ENCODE measurements around the gene EFNA1. TPM values are rescaled to one million over a fixed set of nuclear protein-coding genes. Genes with fewer than 3 reads are reported as not detected.

The EFNA1 gene
- total and polyA plus RNA-seq, 4 donors: 58.6 to 236 (median 179) TPM

- Histone ChIP-seq H3K4me3 (ENCODE audit: low read depth in 1 of 3, low read length in 3 of 3) (no peak overlapping the region), H3K4me1 (ENCODE audit: control insufficient read depth in 4 of 4, insufficient read depth in 4 of 4, low read length in 3 of 4) (peaks cover 2 to 16% (median 6%) of the 10 kb centered on the region in 4 donors), H3K9ac (ENCODE audit: low read depth in 1 of 2, low read length in 2 of 2) (no peak overlapping the region), H3K36me3 (ENCODE audit: control insufficient read depth in 4 of 4, insufficient read depth in 3 of 4, low read depth in 1 of 4, low read length in 3 of 4) (no peaks in the 10 kb centered on the region), H3K27me3 (ENCODE audit: control insufficient read depth in 4 of 4, insufficient read depth in 4 of 4, low read length in 3 of 4) (no peaks in the 10 kb centered on the region), H3K9me3 (ENCODE audit: control insufficient read depth in 4 of 4, low read length in 3 of 4) (no peaks in the 10 kb centered on the region), H3K27ac (ENCODE audit: low read depth in 1 of 2, low read length in 2 of 2) (no peak overlapping the region)
- TF ChIP-seq GABPA (IDR thresholded peaks at IDR 0.05 in 1 of 2, conservative IDR thresholded peaks at IDR 0.05 in 1 of 2): no peak
- TF ChIP-seq, protein P1, sequence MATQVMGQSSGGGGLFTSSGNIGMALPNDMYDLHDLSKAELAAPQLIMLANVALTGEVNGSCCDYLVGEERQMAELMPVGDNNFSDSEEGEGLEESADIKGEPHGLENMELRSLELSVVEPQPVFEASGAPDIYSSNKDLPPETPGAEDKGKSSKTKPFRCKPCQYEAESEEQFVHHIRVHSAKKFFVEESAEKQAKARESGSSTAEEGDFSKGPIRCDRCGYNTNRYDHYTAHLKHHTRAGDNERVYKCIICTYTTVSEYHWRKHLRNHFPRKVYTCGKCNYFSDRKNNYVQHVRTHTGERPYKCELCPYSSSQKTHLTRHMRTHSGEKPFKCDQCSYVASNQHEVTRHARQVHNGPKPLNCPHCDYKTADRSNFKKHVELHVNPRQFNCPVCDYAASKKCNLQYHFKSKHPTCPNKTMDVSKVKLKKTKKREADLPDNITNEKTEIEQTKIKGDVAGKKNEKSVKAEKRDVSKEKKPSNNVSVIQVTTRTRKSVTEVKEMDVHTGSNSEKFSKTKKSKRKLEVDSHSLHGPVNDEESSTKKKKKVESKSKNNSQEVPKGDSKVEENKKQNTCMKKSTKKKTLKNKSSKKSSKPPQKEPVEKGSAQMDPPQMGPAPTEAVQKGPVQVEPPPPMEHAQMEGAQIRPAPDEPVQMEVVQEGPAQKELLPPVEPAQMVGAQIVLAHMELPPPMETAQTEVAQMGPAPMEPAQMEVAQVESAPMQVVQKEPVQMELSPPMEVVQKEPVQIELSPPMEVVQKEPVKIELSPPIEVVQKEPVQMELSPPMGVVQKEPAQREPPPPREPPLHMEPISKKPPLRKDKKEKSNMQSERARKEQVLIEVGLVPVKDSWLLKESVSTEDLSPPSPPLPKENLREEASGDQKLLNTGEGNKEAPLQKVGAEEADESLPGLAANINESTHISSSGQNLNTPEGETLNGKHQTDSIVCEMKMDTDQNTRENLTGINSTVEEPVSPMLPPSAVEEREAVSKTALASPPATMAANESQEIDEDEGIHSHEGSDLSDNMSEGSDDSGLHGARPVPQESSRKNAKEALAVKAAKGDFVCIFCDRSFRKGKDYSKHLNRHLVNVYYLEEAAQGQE (IDR thresholded peaks at IDR 0.05): no peak
- no peak for TF ChIP-seq HNF4A (conservative IDR thresholded peaks at IDR 0.05)
- TF ChIP-seq, protein P2, sequence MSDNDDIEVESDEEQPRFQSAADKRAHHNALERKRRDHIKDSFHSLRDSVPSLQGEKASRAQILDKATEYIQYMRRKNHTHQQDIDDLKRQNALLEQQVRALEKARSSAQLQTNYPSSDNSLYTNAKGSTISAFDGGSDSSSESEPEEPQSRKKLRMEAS (IDR thresholded peaks at IDR 0.05): no peak
- no peak for TF ChIP-seq ATF3 (IDR thresholded peaks at IDR 0.05)
- no peak for TF ChIP-seq EGR1 (IDR thresholded peaks at IDR 0.05; ENCODE audit: low read depth in 2 of 2)
- TF ChIP-seq NR2F2 (IDR thresholded peaks at IDR 0.05): no peak
- TF ChIP-seq RAD21 (IDR thresholded peaks at IDR 0.05): no peak
- TF ChIP-seq CTCF (IDR thresholded peaks at IDR 0.05; ENCODE audit: low read depth, low read length, missing input control): no peak
- no peak for TF ChIP-seq YY1 (IDR thresholded peaks at IDR 0.05)
- no peak for TF ChIP-seq JUND (IDR thresholded peaks at IDR 0.05)
- no peak for TF ChIP-seq SP1 (IDR thresholded peaks at IDR 0.05)
- no peak for TF ChIP-seq ZBTB33 (IDR thresholded peaks at IDR 0.05)
- no peak for TF ChIP-seq FOXA2 (IDR thresholded peaks at IDR 0.05)
- no peak for TF ChIP-seq TAF1 (conservative IDR thresholded peaks at IDR 0.05)
- no peak for TF ChIP-seq FOXA1 (IDR thresholded peaks at IDR 0.05)
- WGBS: 87% methylated on average over 6 of the region's 6 CpGs
- DNase-seq (ENCODE audit: low spot score): no peak
Observed at GRCh38 chr1:155120253-155120652, 7.4 kb upstream of the EFNA1 start.

GRCh38 chr1:155121249-155121648 lies 6.4 kb upstream of the EFNA1 start:
- Histone ChIP-seq H3K9me3 (ENCODE audit: control insufficient read depth in 4 of 4, low read length in 3 of 4) (no peaks in the 10 kb centered on the region), H3K4me3 (ENCODE audit: low read depth in 1 of 3, low read length in 3 of 3) (no peak overlapping the region), H3K36me3 (ENCODE audit: control insufficient read depth in 4 of 4, insufficient read depth in 3 of 4, low read depth in 1 of 4, low read length in 3 of 4) (no peaks in the 10 kb centered on the region), H3K27me3 (ENCODE audit: control insufficient read depth in 4 of 4, insufficient read depth in 4 of 4, low read length in 3 of 4) (no peaks in the 10 kb centered on the region), H3K27ac (ENCODE audit: low read depth in 1 of 2, low read length in 2 of 2) (no peak overlapping the region), H3K4me1 (ENCODE audit: control insufficient read depth in 4 of 4, insufficient read depth in 4 of 4, low read length in 3 of 4) (peaks cover 3 to 20% (median 9%) of the 10 kb centered on the region in 4 donors), H3K9ac (ENCODE audit: low read depth in 1 of 2, low read length in 2 of 2) (no peak overlapping the region)
- no peak for DNase-seq (ENCODE audit: low spot score)
- TF ChIP-seq HNF4A (conservative IDR thresholded peaks at IDR 0.05) (no peak), SP1 (IDR thresholded peaks at IDR 0.05) (no peak), EGR1 (IDR thresholded peaks at IDR 0.05; ENCODE audit: low read depth in 2 of 2) (no peak), GABPA (IDR thresholded peaks at IDR 0.05 in 1 of 2, conservative IDR thresholded peaks at IDR 0.05 in 1 of 2) (no peak), ATF3 (IDR thresholded peaks at IDR 0.05) (no peak), TAF1 (conservative IDR thresholded peaks at IDR 0.05) (no peak), ZBTB33 (IDR thresholded peaks at IDR 0.05) (no peak), NR2F2 (IDR thresholded peaks at IDR 0.05) (no peak), RXRA (IDR thresholded peaks at IDR 0.05) (no peak), FOXA1 (IDR thresholded peaks at IDR 0.05) (no peak), RAD21 (IDR thresholded peaks at IDR 0.05) (no peak)
- TF ChIP-seq, protein P2 (IDR thresholded peaks at IDR 0.05): no peak
- WGBS: 87% methylated on average over 2 of the region's 2 CpGs

Measured in liver (tissue), 9 donors.